Measurements from ENCODE around the gene EFHD1. TPM values are rescaled to one million over a fixed set of nuclear protein-coding genes. Genes with fewer than 3 reads are reported as not detected.

EFHD1 gene
- total RNA-seq, 1 experiment from 2014 or later, result 0.58 TPM

GRCh38 chr2:232604535-232604934, 28.9 kb upstream of the EFHD1 start:
- Histone ChIP-seq H3K27ac (ENCODE audit: low read depth, low read length, poor library complexity, severe bottlenecking) (no peak overlapping the region), H3K36me3 (ENCODE audit: insufficient read depth, low read length, poor library complexity, severe bottlenecking) (no peaks in the 10 kb centered on the region), H3K4me1 (ENCODE audit: insufficient read depth, low read length, poor library complexity, severe bottlenecking) (no peaks in the 10 kb centered on the region), H3K9me3 (ENCODE audit: low read depth, low read length, poor library complexity, severe bottlenecking) (no peaks in the 10 kb centered on the region), H3K4me3 (ENCODE audit: low read depth, low read length, poor library complexity, severe bottlenecking) (no peak overlapping the region), H3K27me3 (replicated peaks; ENCODE audit: insufficient read depth, low read depth, low read length, poor library complexity) (no peaks in the 10 kb centered on the region)
- no peak for DNase-seq (ENCODE audit: low spot score)
- no TSS peak for BruUV-seq (replicated peaks)
- intact Hi-C loops (cut with micrococcal nuclease; ENCODE audit: unreplicated experiment), result loop anchor here (10.0 kb wide), 2 partner anchors 420 to 450 kb away; no protein-coding TSS in a partner anchor
- CTCF ChIA-PET, result no interaction called here
- TF ChIP-seq EZH2 (IDR thresholded peaks at IDR 0.05; ENCODE audit: borderline replicate concordance, low read depth, low read length, poor library complexity, severe bottlenecking) (no peak), CTCF (conservative IDR thresholded peaks at IDR 0.05; ENCODE audit: low read depth, low read length) (no peak)
- POLR2A ChIA-PET (ENCODE audit: low non-redundant PET), result no interaction called here

- no peak for TF ChIP-seq CTCF (conservative IDR thresholded peaks at IDR 0.05; ENCODE audit: low read depth, low read length)
- TF ChIP-seq EZH2 (IDR thresholded peaks at IDR 0.05; ENCODE audit: borderline replicate concordance, low read depth, low read length, poor library complexity, severe bottlenecking), result no peak
- intact Hi-C loops (cut with micrococcal nuclease; ENCODE audit: unreplicated experiment), result loop anchor here (2.0 to 10.0 kb wide), 3 partner anchors 418 to 644 kb away; partner anchors contain the start of gene ATG16L1
- H3K36me3 ChIP-seq (ENCODE audit: insufficient read depth, low read length, poor library complexity, severe bottlenecking), result no peaks in the 10 kb centered on the region
- no peak overlapping the region for H3K4me3 ChIP-seq (ENCODE audit: low read depth, low read length, poor library complexity, severe bottlenecking)
- H3K27me3 ChIP-seq (replicated peaks; ENCODE audit: insufficient read depth, low read depth, low read length, poor library complexity), result no peaks in the 10 kb centered on the region
- H3K4me1 ChIP-seq (ENCODE audit: insufficient read depth, low read length, poor library complexity, severe bottlenecking), result no peaks in the 10 kb centered on the region
- ChIA-PET CTCF (interaction anchor here (0.6 to 0.9 kb wide), 3 partner anchors 90 to 598 kb away, joined by 3 to 8 read pairs (median 3); partner anchors contain the start of gene GIGYF2), POLR2A (ENCODE audit: low non-redundant PET) (no interaction called here)
- no peaks in the 10 kb centered on the region for H3K9me3 ChIP-seq (ENCODE audit: low read depth, low read length, poor library complexity, severe bottlenecking)
- DNase-seq (ENCODE audit: low spot score), result no peak
- BruUV-seq (replicated peaks), result no TSS peak
- no peak overlapping the region for H3K27ac ChIP-seq (ENCODE audit: low read depth, low read length, poor library complexity, severe bottlenecking)
These were observed 26.4 kb upstream of the EFHD1 start for GRCh38 chr2:232607011-232607410.

GRCh38 chr2:232609607-232610006, 23.8 kb upstream of the EFHD1 start:
- POLR2A ChIA-PET (ENCODE audit: low non-redundant PET), result no interaction called here
- no peaks in the 10 kb centered on the region for H3K4me1 ChIP-seq (ENCODE audit: insufficient read depth, low read length, poor library complexity, severe bottlenecking)
- intact Hi-C loops (cut with micrococcal nuclease; ENCODE audit: unreplicated experiment), result loop anchor here (10.0 kb wide), 2 partner anchors 415 to 445 kb away; no protein-coding TSS in a partner anchor
- H3K36me3 ChIP-seq (ENCODE audit: insufficient read depth, low read length, poor library complexity, severe bottlenecking), result no peaks in the 10 kb centered on the region
- no peak for DNase-seq (ENCODE audit: low spot score)
- BruUV-seq (replicated peaks), result no TSS peak
- CTCF ChIA-PET, result no interaction called here
- no peaks in the 10 kb centered on the region for H3K9me3 ChIP-seq (ENCODE audit: low read depth, low read length, poor library complexity, severe bottlenecking)
- TF ChIP-seq CTCF (conservative IDR thresholded peaks at IDR 0.05; ENCODE audit: low read depth, low read length), result no peak
- TF ChIP-seq EZH2 (IDR thresholded peaks at IDR 0.05; ENCODE audit: borderline replicate concordance, low read depth, low read length, poor library complexity, severe bottlenecking), result no peak
- H3K27me3 ChIP-seq (replicated peaks; ENCODE audit: insufficient read depth, low read depth, low read length, poor library complexity), result no peaks in the 10 kb centered on the region
- H3K4me3 ChIP-seq (ENCODE audit: low read depth, low read length, poor library complexity, severe bottlenecking), result no peak overlapping the region
- no peak overlapping the region for H3K27ac ChIP-seq (ENCODE audit: low read depth, low read length, poor library complexity, severe bottlenecking)
